ENCODE data around the gene DTYMK.
"Not testable (repeated sequence)": the region's sequence is repeated elsewhere in the genome, so short reads cannot be mapped to it uniquely, and the experiment has no call there.

The DTYMK gene, protein sequence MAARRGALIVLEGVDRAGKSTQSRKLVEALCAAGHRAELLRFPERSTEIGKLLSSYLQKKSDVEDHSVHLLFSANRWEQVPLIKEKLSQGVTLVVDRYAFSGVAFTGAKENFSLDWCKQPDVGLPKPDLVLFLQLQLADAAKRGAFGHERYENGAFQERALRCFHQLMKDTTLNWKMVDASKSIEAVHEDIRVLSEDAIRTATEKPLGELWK

GRCh38 chr2:241686650-241687425, at the start of gene DTYMK:
Gene DTYMK (minus strand): TSS chr2:241686815. CDS start chr2:241686783, 32 bp downstream.
- H3K36me3 Mint-ChIP-seq (ENCODE audit: low read depth) = peaks cover 58% of the 10 kb centered on the region
- H3K27ac Mint-ChIP-seq = peak within 1 kb of the TSS; percentile 93
- intact Hi-C loops (cut with micrococcal nuclease) = loop anchor here (1.0 to 5.0 kb wide), 4 partner anchors 14 to 180 kb away; partner anchors contain the start of genes ATG4B, D2HGDH, STK25 and THAP4
- no peaks in the 10 kb centered on the region for H3K9me3 Mint-ChIP-seq
- peaks cover 14% of the 10 kb centered on the region for H3K4me1 Mint-ChIP-seq (ENCODE audit: low read depth)
- peak within 1 kb of the TSS; percentile 91 for H3K4me3 Mint-ChIP-seq
- no peaks in the 10 kb centered on the region for H3K27me3 Mint-ChIP-seq

GRCh38 chr2:241736111-241736510, 49.5 kb upstream of the DTYMK start:
- no peaks in the 10 kb centered on the region for H3K9me3 Mint-ChIP-seq
- H3K27ac Mint-ChIP-seq = no peak overlapping the region
- H3K4me1 Mint-ChIP-seq (ENCODE audit: low read depth) = peaks cover 52% of the 10 kb centered on the region
- H3K36me3 Mint-ChIP-seq (ENCODE audit: low read depth) = peaks cover 29% of the 10 kb centered on the region
- peak overlapping the region; percentile 82 for H3K4me3 Mint-ChIP-seq
- intact Hi-C loops (cut with micrococcal nuclease) = loop anchor here (10.0 kb wide), 1 partner anchor 149 kb away; no protein-coding TSS in a partner anchor
- peaks cover 6% of the 10 kb centered on the region for H3K27me3 Mint-ChIP-seq

DNA sequence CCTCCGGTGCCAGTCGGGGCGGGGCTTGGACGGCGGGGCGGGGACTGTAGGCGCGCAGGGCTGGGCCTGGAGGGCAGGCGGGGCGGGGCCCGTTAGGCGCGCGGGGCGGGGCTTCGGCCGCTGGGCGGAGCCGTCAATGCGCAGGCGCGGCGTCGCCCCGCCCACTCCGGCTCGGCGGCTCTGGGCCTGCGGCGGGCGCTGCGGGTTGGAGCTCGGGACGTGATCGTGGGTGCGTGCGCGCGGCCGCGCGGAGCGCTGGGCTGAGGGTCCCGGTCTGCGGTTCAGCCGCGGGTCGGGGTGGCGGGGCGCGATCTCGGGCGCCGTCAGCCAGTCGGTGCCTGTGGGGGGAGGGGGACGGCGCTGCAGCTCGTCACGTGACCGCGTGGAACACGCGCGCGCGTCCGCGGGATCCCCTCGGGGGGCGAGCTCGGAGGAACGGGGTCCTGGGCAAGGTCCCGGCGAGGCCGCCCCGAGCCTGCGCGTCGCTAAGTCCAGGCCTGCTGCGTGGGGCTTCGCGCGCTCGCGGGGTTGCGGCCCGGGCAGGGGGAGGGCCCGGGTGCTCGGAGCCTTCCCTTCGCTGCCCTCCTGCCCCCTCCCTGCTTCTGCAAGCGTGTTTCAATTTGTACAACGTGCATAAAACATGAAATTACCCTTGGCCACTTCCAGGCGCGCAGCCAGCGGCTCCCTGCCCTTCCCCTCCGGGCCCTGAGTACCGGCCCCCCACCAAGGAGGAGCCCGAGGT, 48.0 kb upstream of the DTYMK start, which contains the start of gene D2HGDH:
Gene D2HGDH (plus strand): TSS at position 164 of the 742 bp plus-strand sequence. CDS start 595 bp downstream, outside the sequence.
- Mint-ChIP-seq H3K36me3 (ENCODE audit: low read depth) (peaks cover 25% of the 10 kb centered on the region), H3K27ac (peak within 1 kb of the TSS; percentile 70), H3K4me1 (ENCODE audit: low read depth) (peaks cover 54% of the 10 kb centered on the region), H3K9me3 (no peaks in the 10 kb centered on the region), H3K27me3 (peaks cover 6% of the 10 kb centered on the region), H3K4me3 (peak within 1 kb of the TSS; percentile 82)
- intact Hi-C loops (cut with micrococcal nuclease) = loop anchor here (2.0 to 10.0 kb wide), 3 partner anchors 32 to 150 kb away; partner anchors contain the start of genes DTYMK and ING5

- H3K4me1 Mint-ChIP-seq (ENCODE audit: low read depth) = peaks cover 49% of the 10 kb centered on the region
- no peaks in the 10 kb centered on the region for H3K9me3 Mint-ChIP-seq
- H3K4me3 Mint-ChIP-seq = peak overlapping the region; percentile 82
- peak overlapping the region; percentile 70 for H3K27ac Mint-ChIP-seq
- H3K27me3 Mint-ChIP-seq = peaks cover 6% of the 10 kb centered on the region
- intact Hi-C loops (cut with micrococcal nuclease) = loop anchor here (2.0 to 10.0 kb wide), 3 partner anchors 31 to 151 kb away; partner anchors contain the start of genes DTYMK and ING5
- H3K36me3 Mint-ChIP-seq (ENCODE audit: low read depth) = peaks cover 20% of the 10 kb centered on the region
These were observed 47.5 kb upstream of the DTYMK start for GRCh38 chr2:241734208-241734466.

DNA sequence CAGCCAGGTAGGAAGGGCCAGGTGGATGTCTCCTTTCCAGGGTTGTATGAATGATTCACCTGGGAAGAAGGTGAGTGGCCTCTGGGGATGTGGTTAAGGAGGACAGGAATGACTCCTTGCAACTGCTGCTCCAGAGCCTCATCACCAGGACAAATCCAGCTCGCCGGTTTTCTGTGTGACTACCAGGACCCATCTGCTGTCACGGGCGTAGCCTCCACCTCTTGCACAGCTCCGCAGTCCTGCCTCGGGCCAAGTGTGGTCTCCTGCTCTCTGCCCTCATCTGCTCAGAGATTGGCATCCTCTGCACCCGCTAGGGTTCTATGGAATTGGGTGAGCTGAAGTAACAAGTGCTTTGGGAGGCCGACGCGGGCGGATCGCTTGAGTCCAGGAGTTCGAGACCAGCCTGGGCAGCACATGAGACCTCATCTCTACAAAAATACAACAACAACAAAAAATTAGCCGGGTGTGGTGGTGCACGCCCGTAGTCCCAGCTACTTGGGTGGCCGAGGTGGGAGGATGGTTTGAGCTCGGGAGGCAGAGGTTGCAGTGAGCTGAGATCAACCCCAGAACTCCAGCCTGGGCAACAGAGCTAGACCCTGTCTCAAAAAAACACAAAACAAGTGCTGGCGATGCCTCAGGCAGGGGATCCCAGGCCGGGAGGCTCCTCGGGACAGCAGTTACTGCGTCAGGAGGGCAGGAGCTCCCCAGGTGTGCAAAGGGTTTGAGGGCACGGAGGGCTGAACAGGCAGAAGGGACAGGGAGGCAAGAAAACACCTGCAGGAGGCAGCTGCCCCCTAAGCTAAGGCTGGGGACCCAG, 47.0 kb upstream of the DTYMK start:
- Mint-ChIP-seq H3K27me3 (peaks cover 6% of the 10 kb centered on the region), H3K27ac (peak overlapping the region; percentile 70), H3K9me3 (no peaks in the 10 kb centered on the region), H3K36me3 (ENCODE audit: low read depth) (peaks cover 14% of the 10 kb centered on the region), H3K4me3 (peak overlapping the region; percentile 82), H3K4me1 (ENCODE audit: low read depth) (peaks cover 49% of the 10 kb centered on the region)
- intact Hi-C loops (cut with micrococcal nuclease) = loop anchor here (2.0 to 10.0 kb wide), 3 partner anchors 31 to 151 kb away; partner anchors contain the start of genes DTYMK and ING5

GRCh38 chr2:241732513-241733186, 46.0 kb upstream of the DTYMK start:
- H3K36me3 Mint-ChIP-seq (ENCODE audit: low read depth); H3K27ac Mint-ChIP-seq; H3K4me3 Mint-ChIP-seq; H3K27me3 Mint-ChIP-seq; H3K9me3 Mint-ChIP-seq: not testable (repeated sequence)
- intact Hi-C loops (cut with micrococcal nuclease) = loop anchor here (5.0 to 10.0 kb wide), 2 partner anchors 45 to 152 kb away; partner anchors contain the start of gene DTYMK
- H3K4me1 Mint-ChIP-seq (ENCODE audit: low read depth) = peaks cover 49% of the 10 kb centered on the region

GRCh38 chr2:241730671-241731293, 44.2 kb upstream of the DTYMK start:
- Mint-ChIP-seq H3K4me3 (no peak overlapping the region), H3K27me3 (peaks cover 6% of the 10 kb centered on the region), H3K4me1 (ENCODE audit: low read depth) (peaks cover 44% of the 10 kb centered on the region), H3K36me3 (ENCODE audit: low read depth) (peaks cover 5% of the 10 kb centered on the region), H3K9me3 (no peaks in the 10 kb centered on the region), H3K27ac (peak overlapping the region; percentile 6)
- intact Hi-C loops (cut with micrococcal nuclease) = loop anchor here (5.0 to 10.0 kb wide), 2 partner anchors 43 to 154 kb away; partner anchors contain the start of gene DTYMK

DNA sequence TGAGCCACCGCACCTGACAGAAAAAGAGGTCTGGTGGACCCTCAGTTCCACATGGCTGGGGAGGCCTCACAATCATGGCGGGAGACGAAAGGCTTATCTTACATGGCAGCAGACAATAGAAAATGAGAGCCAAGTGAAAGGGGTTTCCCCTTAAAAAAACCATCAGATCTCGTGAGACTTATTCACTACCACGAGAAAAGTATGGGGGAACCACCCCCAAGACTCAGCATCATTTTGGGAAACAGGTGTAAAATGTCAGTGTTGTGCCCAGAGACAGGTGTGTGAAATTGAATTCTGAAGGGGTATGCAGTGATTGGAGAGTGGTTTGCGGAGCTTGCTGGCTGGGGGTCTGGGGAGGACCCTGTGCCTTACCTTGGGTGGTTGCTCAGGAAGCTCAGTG, 43.3 kb upstream of the DTYMK start:
- peaks cover 41% of the 10 kb centered on the region for H3K4me1 Mint-ChIP-seq (ENCODE audit: low read depth)
- peaks cover 12% of the 10 kb centered on the region for H3K36me3 Mint-ChIP-seq (ENCODE audit: low read depth)
- no peak overlapping the region for H3K27ac Mint-ChIP-seq
- no peak overlapping the region for H3K4me3 Mint-ChIP-seq
- intact Hi-C loops (cut with micrococcal nuclease) = loop anchor here (5.0 to 10.0 kb wide), 2 partner anchors 43 to 155 kb away; partner anchors contain the start of gene DTYMK
- peaks cover 6% of the 10 kb centered on the region for H3K27me3 Mint-ChIP-seq
- H3K9me3 Mint-ChIP-seq = no peaks in the 10 kb centered on the region

DNA sequence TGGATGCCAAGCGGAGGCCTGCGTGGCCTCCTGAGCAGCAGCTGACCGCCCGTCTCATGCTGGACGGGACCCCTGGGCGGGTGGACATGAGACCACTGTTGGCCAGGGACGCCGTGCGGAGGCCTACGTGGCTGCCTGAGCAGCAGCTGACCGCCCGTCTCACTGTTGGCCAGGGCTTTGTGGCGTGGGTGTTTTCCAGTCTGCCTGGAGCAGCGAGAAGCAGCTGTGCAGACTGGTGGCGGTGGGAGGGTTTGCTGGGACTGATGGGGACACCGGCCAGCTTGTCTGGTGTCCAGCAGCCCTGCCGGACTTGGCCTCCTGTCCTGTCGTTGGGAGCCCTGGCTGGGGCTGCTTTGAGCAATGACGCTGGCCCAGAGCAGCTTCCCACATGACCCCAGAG, 42.0 kb upstream of the DTYMK start:
- Mint-ChIP-seq H3K27me3 (peaks cover 2% of the 10 kb centered on the region), H3K9me3 (peaks cover 12% of the 10 kb centered on the region), H3K4me3 (no peak overlapping the region), H3K4me1 (ENCODE audit: low read depth) (peaks cover 40% of the 10 kb centered on the region), H3K27ac (no peak overlapping the region), H3K36me3 (ENCODE audit: low read depth) (peaks cover 25% of the 10 kb centered on the region)
- intact Hi-C loops (cut with micrococcal nuclease) = no loop called here

GRCh38 chr2:241728000-241728399, 41.4 kb upstream of the DTYMK start:
- Mint-ChIP-seq H3K36me3 (ENCODE audit: low read depth) (peaks cover 31% of the 10 kb centered on the region), H3K27me3 (no peaks in the 10 kb centered on the region), H3K4me3 (no peak overlapping the region), H3K9me3 (peaks cover 18% of the 10 kb centered on the region), H3K27ac (no peak overlapping the region), H3K4me1 (ENCODE audit: low read depth) (peaks cover 34% of the 10 kb centered on the region)
- intact Hi-C loops (cut with micrococcal nuclease) = no loop called here

GRCh38 chr2:241726459-241726858, 39.8 kb upstream of the DTYMK start:
- no peak overlapping the region for H3K27ac Mint-ChIP-seq
- H3K36me3 Mint-ChIP-seq (ENCODE audit: low read depth) = peaks cover 46% of the 10 kb centered on the region
- peaks cover 23% of the 10 kb centered on the region for H3K4me1 Mint-ChIP-seq (ENCODE audit: low read depth)
- no peaks in the 10 kb centered on the region for H3K27me3 Mint-ChIP-seq
- peaks cover 34% of the 10 kb centered on the region for H3K9me3 Mint-ChIP-seq
- no peak overlapping the region for H3K4me3 Mint-ChIP-seq
- intact Hi-C loops (cut with micrococcal nuclease) = no loop called here

Measured in dendritic cell treated with granulocyte-macrophage colony-stimulating factor and Interleukin-4, amounts not matched to agents 40 ng/mL and 50 ng/mL, for 4 days (primary cell).